Measurements from ENCODE around the gene APBA3. TPM values are rescaled to one million over a fixed set of nuclear protein-coding genes. Genes with fewer than 3 reads are reported as not detected.

The APBA3 gene
- total and polyA plus RNA-seq, 11 donors, result 8.8 to 28.7 (median 13.8) TPM

- Histone ChIP-seq H3K9me3 (peaks cover 0 to 13% (median 7%) of the 10 kb centered on the region in 12 donors), H3K36me3 (no peaks in the 10 kb centered on the region), H3K27ac (no peak overlapping the region), H3K4me1 (no peaks in the 10 kb centered on the region), H3K27me3 (no peaks in the 10 kb centered on the region), H3K4me3 (no peak overlapping the region)
- 80 to 91% (median 89%) methylated on average over 1 of the region's 1 CpG for WGBS, 4 donors
- DNase-seq (no peak), ATAC-seq (no peak)
- TF ChIP-seq CTCF (IDR thresholded peaks at IDR 0.05) (no peak), POLR2A (IDR thresholded peaks at IDR 0.05) (no peak)
- intact Hi-C loops (cut with DNase I), result loop anchor here in 1 of 10 donors (10.0 kb wide), 1 partner anchor 148 kb away; no protein-coding TSS in a partner anchor
Observed at GRCh38 chr19:3776479-3777040, 15.1 kb upstream of the APBA3 start.

GRCh38 chr19:3775831-3776230, 14.3 kb upstream of the APBA3 start:
- no peak for DNase-seq
- intact Hi-C loops (cut with DNase I), result loop anchor here in 1 of 10 donors (10.0 kb wide), 1 partner anchor 149 kb away; no protein-coding TSS in a partner anchor

GRCh38 chr19:3775374-3775711, 13.9 kb upstream of the APBA3 start:
- Histone ChIP-seq H3K4me3 (no peak overlapping the region), H3K9me3 (peaks cover 0 to under 1% (median 0%) of the 10 kb centered on the region in 12 donors), H3K27ac (no peak overlapping the region), H3K4me1 (no peaks in the 10 kb centered on the region), H3K27me3 (no peaks in the 10 kb centered on the region), H3K36me3 (no peaks in the 10 kb centered on the region)
- no peak for TF ChIP-seq POLR2A (IDR thresholded peaks at IDR 0.05)
- no peak for TF ChIP-seq CTCF (IDR thresholded peaks at IDR 0.05)
- DNase-seq, result no peak
- no peak for ATAC-seq
- WGBS, 4 donors, result 83% methylated on average over 2 of the region's 2 CpGs; no CpG with 5 or more reads in 2 of the 4 donors
- intact Hi-C loops (cut with DNase I), result loop anchor here in 1 of 10 donors (10.0 kb wide), 1 partner anchor 149 kb away; no protein-coding TSS in a partner anchor

More at GRCh38 chr19:3775831-3776230, 14.3 kb upstream of the APBA3 start:
- H3K4me3 ChIP-seq, result no peak overlapping the region
- no peak for ATAC-seq
- no peaks in the 10 kb centered on the region for H3K4me1 ChIP-seq
- 85 to 94% (median 92%) methylated on average over 4 to 5 of the region's 5 CpGs for WGBS, 4 donors
- no peak overlapping the region for H3K27ac ChIP-seq
- no peak for TF ChIP-seq POLR2A (IDR thresholded peaks at IDR 0.05)
- TF ChIP-seq CTCF (IDR thresholded peaks at IDR 0.05), result no peak
- peaks cover 0 to 6% (median 0%) of the 10 kb centered on the region in 12 donors for H3K9me3 ChIP-seq
- H3K27me3 ChIP-seq, result no peaks in the 10 kb centered on the region
- H3K36me3 ChIP-seq, result no peaks in the 10 kb centered on the region

- no peaks in the 10 kb centered on the region for H3K27me3 ChIP-seq
- no peaks in the 10 kb centered on the region for H3K36me3 ChIP-seq
- 68 to 72% (median 70%) methylated on average over 15 to 25 of the region's 25 CpGs for WGBS, 4 donors
- H3K4me1 ChIP-seq, result no peaks in the 10 kb centered on the region
- no peak for DNase-seq
- no peak overlapping the region for H3K4me3 ChIP-seq
- TF ChIP-seq CTCF (IDR thresholded peaks at IDR 0.05) (no peak), POLR2A (IDR thresholded peaks at IDR 0.05) (no peak)
- no peak overlapping the region for H3K27ac ChIP-seq
- H3K9me3 ChIP-seq, result no peaks in the 10 kb centered on the region
- intact Hi-C loops (cut with DNase I), result loop anchor here in 1 of 10 donors (10.0 kb wide), 1 partner anchor 150 kb away; no protein-coding TSS in a partner anchor
- no peak for ATAC-seq
Observed at GRCh38 chr19:3774621-3775373, 13.3 kb upstream of the APBA3 start.

All from heart left ventricle (tissue), 16 donors.